SK-N-MC (cell line): Measurements from ENCODE around the gene ROBO2.

ENCODE experiments used
- DNase-seq: peaks from one replicate; pipeline ENCODE4 v3.0.0-alpha.2; 2011; ENCODE audit warnings: low read depth, low spot score
- H3K27ac ChIP-seq: fragments of 200-600 bp; sonication (generic); 2 replicates; pipeline ENCODE4 v1.5.1; 2016; ENCODE audit warnings: mixed run types
- H3K36me3 ChIP-seq: fragments of 200-600 bp; sonication (generic); 2 replicates; pipeline ENCODE4 v1.6.1; 2017; ENCODE audit warnings: antibody characterized with exemption, low read length, mixed read lengths; ENCODE audit not compliant: insufficient read depth
- H3K4me3 ChIP-seq: fragments of 200-600 bp; sonication (generic); 2 replicates; pipeline ENCODE4 v1.5.1; 2016
- H3K9ac ChIP-seq: fragments of 200-600 bp; sonication (generic); 2 replicates; pipeline ENCODE4 v1.8.0; 2017; ENCODE audit warnings: mixed run types, mixed read lengths; ENCODE audit not compliant: insufficient read length
- H3K9me3 ChIP-seq: fragments of 200-600 bp; sonication (generic); 2 replicates; pipeline ENCODE4 v1.6.1; 2017; ENCODE audit warnings: low read depth, mild to moderate bottlenecking, antibody characterized with exemption, low read length, moderate library complexity, mixed read lengths
- EZH2 ChIP-seq: fragments of 200-600 bp; sonication (generic); IDR thresholded peaks from one replicate; pipeline ENCODE4 v1.6.1; 2017; ENCODE audit warnings: antibody characterized with exemption
- FOXP2 ChIP-seq: optimal IDR thresholded peaks from 2 replicates; pipeline ENCODE3; 2011; ENCODE audit warnings: mild to moderate bottlenecking, moderate library complexity; ENCODE audit not compliant: insufficient read depth; ENCODE audit errors: extremely low read length, control extremely low read depth
- POLR2AphosphoS5 ChIP-seq: IDR thresholded peaks from 2 replicates; pipeline ENCODE4 v1.6.1; 2012; ENCODE audit warnings: mild to moderate bottlenecking, low read depth, low read length, borderline replicate concordance

ROBO2 gene

GRCh38 chr3:77232557-77232956, 192.7 kb downstream of the ROBO2 start:
- Histone ChIP-seq H3K9me3 (no peaks in the 10 kb centered on the region), H3K27ac (no peak overlapping the region), H3K4me3 (no peak overlapping the region), H3K36me3 (no peaks in the 10 kb centered on the region), H3K9ac (no peak overlapping the region)
- TF ChIP-seq POLR2AphosphoS5 (no peak), FOXP2 (no peak), EZH2 (no peak)
- no peak for DNase-seq

- H3K27ac ChIP-seq, result no peak overlapping the region
- H3K9ac ChIP-seq, result no peak overlapping the region
- no peak for DNase-seq
- no peak overlapping the region for H3K4me3 ChIP-seq
- H3K36me3 ChIP-seq, result no peaks in the 10 kb centered on the region
- no peak for TF ChIP-seq FOXP2
- no peak for TF ChIP-seq POLR2AphosphoS5
- TF ChIP-seq EZH2, result no peak
- no peaks in the 10 kb centered on the region for H3K9me3 ChIP-seq
These were observed 194.1 kb downstream of the ROBO2 start for GRCh38 chr3:77234004-77234403.

GRCh38 chr3:77236118-77236517, 196.2 kb downstream of the ROBO2 start:
- no peak for DNase-seq
- no peaks in the 10 kb centered on the region for H3K36me3 ChIP-seq
- H3K9ac ChIP-seq, result no peak overlapping the region
- H3K9me3 ChIP-seq, result no peaks in the 10 kb centered on the region
- TF ChIP-seq POLR2AphosphoS5 (no peak), EZH2 (no peak), FOXP2 (no peak)
- no peak overlapping the region for H3K4me3 ChIP-seq
- no peak overlapping the region for H3K27ac ChIP-seq

GRCh38 chr3:77240072-77240650, 200.3 kb downstream of the ROBO2 start:
- Histone ChIP-seq H3K4me3 (no peak overlapping the region), H3K9ac (no peak overlapping the region), H3K9me3 (no peaks in the 10 kb centered on the region), H3K36me3 (no peaks in the 10 kb centered on the region), H3K27ac (no peak overlapping the region)
- DNase-seq, result no peak
- TF ChIP-seq POLR2AphosphoS5 (no peak), EZH2 (no peak), FOXP2 (no peak)

- no peak overlapping the region for H3K27ac ChIP-seq
- no peak overlapping the region for H3K9ac ChIP-seq
- no peak for TF ChIP-seq POLR2AphosphoS5
- TF ChIP-seq FOXP2, result no peak
- no peak for TF ChIP-seq EZH2
- H3K36me3 ChIP-seq, result no peaks in the 10 kb centered on the region
- no peak for DNase-seq
- no peak overlapping the region for H3K4me3 ChIP-seq
- no peaks in the 10 kb centered on the region for H3K9me3 ChIP-seq
These were observed 202.5 kb downstream of the ROBO2 start for GRCh38 chr3:77242371-77242770.

GRCh38 chr3:77244981-77245380, 205.1 kb downstream of the ROBO2 start:
- Histone ChIP-seq H3K27ac (no peak overlapping the region), H3K9ac (no peak overlapping the region), H3K4me3 (no peak overlapping the region), H3K36me3 (no peaks in the 10 kb centered on the region), H3K9me3 (no peaks in the 10 kb centered on the region)
- no peak for DNase-seq
- TF ChIP-seq POLR2AphosphoS5 (no peak), FOXP2 (no peak), EZH2 (no peak)

- Histone ChIP-seq H3K9me3 (no peaks in the 10 kb centered on the region), H3K27ac (no peak overlapping the region), H3K4me3 (no peak overlapping the region), H3K9ac (no peak overlapping the region), H3K36me3 (no peaks in the 10 kb centered on the region)
- TF ChIP-seq POLR2AphosphoS5, result no peak
- no peak for TF ChIP-seq FOXP2
- no peak for TF ChIP-seq EZH2
- DNase-seq, result no peak
These were observed 207.2 kb downstream of the ROBO2 start for GRCh38 chr3:77247061-77247460.

- no peak overlapping the region for H3K4me3 ChIP-seq
- TF ChIP-seq EZH2, result no peak
- no peak for TF ChIP-seq POLR2AphosphoS5
- no peak for TF ChIP-seq FOXP2
- H3K36me3 ChIP-seq, result no peaks in the 10 kb centered on the region
- no peaks in the 10 kb centered on the region for H3K9me3 ChIP-seq
- H3K27ac ChIP-seq, result no peak overlapping the region
- DNase-seq, result no peak
- no peak overlapping the region for H3K9ac ChIP-seq
These were observed 207.9 kb downstream of the ROBO2 start for GRCh38 chr3:77247817-77248216.

- Histone ChIP-seq H3K9ac (no peak overlapping the region), H3K36me3 (no peaks in the 10 kb centered on the region), H3K9me3 (no peaks in the 10 kb centered on the region), H3K4me3 (no peak overlapping the region), H3K27ac (no peak overlapping the region)
- no peak for TF ChIP-seq EZH2
- TF ChIP-seq FOXP2, result no peak
- no peak for TF ChIP-seq POLR2AphosphoS5
- DNase-seq, result no peak
These were observed 208.5 kb downstream of the ROBO2 start for GRCh38 chr3:77248420-77248819.
